Neural progenitor cell (in vitro differentiated cells): ENCODE measurements around the gene GALNT17.

Source experiments
- EZH2phosphoT487 ChIP-seq: fragments of 200-600 bp; sonication (generic); IDR thresholded peaks from 2 replicates; pipeline ENCODE4 v1.6.1; 2017; ENCODE audit warnings: antibody characterized with exemption
- TF ChIP-seq, protein P1 (sequence below): fragments of 200-600 bp; sonication (generic); IDR thresholded peaks from 2 replicates; pipeline ENCODE4 v1.5.1; 2017; ENCODE audit warnings: antibody characterized with exemption, mild to moderate bottlenecking

DNA sequence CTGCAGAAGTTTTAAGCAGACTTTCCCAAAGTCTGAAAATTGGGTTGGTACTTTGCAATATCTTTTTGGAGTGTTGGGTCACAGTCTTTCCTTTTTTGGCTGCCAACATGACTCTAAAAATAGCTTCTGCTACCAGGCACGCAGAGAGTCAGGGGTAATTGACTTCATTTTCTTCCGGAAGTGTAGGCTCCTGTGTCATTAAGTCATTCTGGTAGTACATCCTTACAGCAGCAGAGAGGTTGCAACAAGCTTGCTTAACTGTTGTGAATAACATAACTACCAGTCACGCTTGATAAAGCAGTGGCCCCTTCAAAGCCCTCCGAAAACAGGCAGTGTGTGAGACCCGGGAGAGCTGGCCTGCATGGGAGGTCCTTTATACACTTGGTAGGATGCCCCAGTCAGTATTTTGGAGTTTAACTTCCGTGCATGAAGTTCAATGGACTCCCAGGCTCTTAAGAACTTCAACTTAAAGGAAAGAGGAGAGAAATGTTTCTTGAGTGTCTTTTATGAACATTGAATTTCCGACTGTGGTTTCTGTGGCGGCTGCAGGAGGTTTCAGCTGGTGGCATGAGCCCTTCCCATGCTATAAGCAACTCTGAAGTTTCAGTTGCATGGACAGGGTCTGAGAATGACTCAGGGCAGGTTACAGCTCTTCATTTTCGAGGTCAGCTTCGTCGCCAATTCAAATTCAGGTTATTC is 310.7 kb downstream of the GALNT17 start:
- TF ChIP-seq, protein P1, sequence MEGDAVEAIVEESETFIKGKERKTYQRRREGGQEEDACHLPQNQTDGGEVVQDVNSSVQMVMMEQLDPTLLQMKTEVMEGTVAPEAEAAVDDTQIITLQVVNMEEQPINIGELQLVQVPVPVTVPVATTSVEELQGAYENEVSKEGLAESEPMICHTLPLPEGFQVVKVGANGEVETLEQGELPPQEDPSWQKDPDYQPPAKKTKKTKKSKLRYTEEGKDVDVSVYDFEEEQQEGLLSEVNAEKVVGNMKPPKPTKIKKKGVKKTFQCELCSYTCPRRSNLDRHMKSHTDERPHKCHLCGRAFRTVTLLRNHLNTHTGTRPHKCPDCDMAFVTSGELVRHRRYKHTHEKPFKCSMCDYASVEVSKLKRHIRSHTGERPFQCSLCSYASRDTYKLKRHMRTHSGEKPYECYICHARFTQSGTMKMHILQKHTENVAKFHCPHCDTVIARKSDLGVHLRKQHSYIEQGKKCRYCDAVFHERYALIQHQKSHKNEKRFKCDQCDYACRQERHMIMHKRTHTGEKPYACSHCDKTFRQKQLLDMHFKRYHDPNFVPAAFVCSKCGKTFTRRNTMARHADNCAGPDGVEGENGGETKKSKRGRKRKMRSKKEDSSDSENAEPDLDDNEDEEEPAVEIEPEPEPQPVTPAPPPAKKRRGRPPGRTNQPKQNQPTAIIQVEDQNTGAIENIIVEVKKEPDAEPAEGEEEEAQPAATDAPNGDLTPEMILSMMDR = no peak
- TF ChIP-seq EZH2phosphoT487 = no peak
